HCT116 (cell line): ENCODE measurements around the gene ELP5. TPM values are rescaled to one million over a fixed set of nuclear protein-coding genes. Genes with fewer than 3 reads are reported as not detected.

Experiments
- ATAC-seq: fragments of 200-7000 bp; cut with Tn5 transposase; 2 replicates; pipeline ENCODE4 v1.9.1; 2020; ENCODE audit warnings: mild to moderate bottlenecking, moderate library complexity
- BruUV-seq: library from RNA; stranded (reverse); fragments of 400-500 nt; replicated peaks from 2 replicates; lab custom pipeline; 2021; lab: Mats Ljungman, UMichigan
- CTCF ChIA-PET: fragments of 300-600 bp; sonication (Branson Sonifier 250); formaldehyde crosslinking; loops from one replicate; lab custom pipeline; 2021; ENCODE audit warnings: antibody characterized with exemption; lab: Charles Lee
- POLR2A ChIA-PET: fragments of 300-600, 350-600 bp; sonication (Branson Sonifier 250); formaldehyde crosslinking; loops from one replicate; lab custom pipeline; 2021; ENCODE audit warnings: antibody characterized with exemption; lab: Charles Lee
- RAD21 ChIA-PET, 2 experiments: fragments of 300-600 bp; sonication (Branson Sonifier 250); formaldehyde crosslinking; loops; one replicate each; lab custom pipeline; 2023; ENCODE audit warnings: low total read pairs in 2 of 2; ENCODE audit not compliant: uncharacterized antibody in 2 of 2, unreplicated experiment in 2 of 2, low non-redundant PET in 1 of 2; lab: Charles Lee
- DNase-seq: peaks from one replicate; pipeline ENCODE4 v3.0.0-alpha.2; 2010; ENCODE audit warnings: low read depth, low spot score
- H2AFZ ChIP-seq: fragments of 200-600 bp; shearing (Covaris generic), sonication (generic); 2 replicates; pipeline ENCODE4 v1.6.1; 2017; ENCODE audit warnings: low read depth, mixed run types, mixed read lengths, antibody characterized with exemption, low read length; ENCODE audit not compliant: poor library complexity, severe bottlenecking
- H3K27ac ChIP-seq: 2 replicates; pipeline ENCODE4 v1.5.1; 2012; ENCODE audit warnings: low read depth, low read length
- H3K27me3 ChIP-seq: fragments of 200-600 bp; sonication (generic); 2 replicates; pipeline ENCODE4 v1.6.1; 2016; ENCODE audit warnings: mixed run types, low read length, mixed read lengths; ENCODE audit not compliant: insufficient read depth
- H3K36me3 ChIP-seq, 2 experiments: fragments of 200-500 bp in 1 of 2; fragments of 200-600 bp in 1 of 2; sonication (Bioruptor generic) in 1 of 2; sonication (generic) in 1 of 2; 2 replicates each; pipeline versions ENCODE4 v1.5.1 to v1.6.1; 2014 to 2016; ENCODE audit warnings: low read length in 2 of 2, inconsistent platforms in 1 of 2, mixed read lengths in 1 of 2, mixed run types in 1 of 2; ENCODE audit not compliant: insufficient read depth in 2 of 2, control insufficient read depth in 1 of 2
- H3K4me1 ChIP-seq, 2 experiments: fragments of 200-600 bp in 1 of 2; sonication (generic) in 1 of 2; 2 replicates each; pipeline versions ENCODE4 v1.5.1 to v1.6.1; 2012 to 2017; ENCODE audit warnings: low read length in 2 of 2, inconsistent platforms in 1 of 2, mild to moderate bottlenecking in 1 of 2, mixed read lengths in 1 of 2, mixed run types in 1 of 2, moderate library complexity in 1 of 2; ENCODE audit not compliant: insufficient read depth in 2 of 2, control insufficient read depth in 1 of 2
- H3K4me2 ChIP-seq: fragments of 200-600 bp; sonication (generic); 2 replicates; pipeline ENCODE4 v1.6.1; 2017; ENCODE audit warnings: mixed run types, low read length, mixed read lengths
- H3K4me3 ChIP-seq, 2 experiments: fragments of 200-600 bp in 1 of 2; sonication (generic) in 1 of 2; replicated peaks in 1 of 2; 2 replicates each; pipeline ENCODE4 v1.5.1; 2011 to 2016; ENCODE audit warnings: low read length in 2 of 2, control low read depth in 1 of 2, low read depth in 1 of 2, mild to moderate bottlenecking in 1 of 2, mixed read lengths in 1 of 2, mixed run types in 1 of 2
- H3K79me2 ChIP-seq: fragments of 200-600 bp; sonication (generic); 2 replicates; pipeline ENCODE4 v1.6.1; 2017; ENCODE audit warnings: mild to moderate bottlenecking, mixed run types, low read length, moderate library complexity, mixed read lengths; ENCODE audit not compliant: insufficient read depth
- H3K9ac ChIP-seq: fragments of 200-600 bp; sonication (generic); 2 replicates; pipeline ENCODE4 v1.6.1; 2016; ENCODE audit warnings: low read length, mixed read lengths
- H3K9me2 ChIP-seq: fragments of 200-600 bp; sonication (generic), shearing (Covaris generic); 2 replicates; pipeline ENCODE4 v1.6.1; 2017; ENCODE audit warnings: mixed run types, mild to moderate bottlenecking, moderate library complexity; ENCODE audit not compliant: insufficient read depth
- H3K9me3 ChIP-seq, 2 experiments: fragments of 200-500 bp in 1 of 2; fragments of 200-600 bp in 1 of 2; sonication (Bioruptor generic) in 1 of 2; sonication (generic) in 1 of 2; 2 replicates each; pipeline ENCODE4 v1.6.1; 2014 to 2017; ENCODE audit warnings: low read length in 2 of 2, mixed read lengths in 2 of 2, inconsistent platforms in 1 of 2, low read depth in 1 of 2, mild to moderate bottlenecking in 1 of 2, mixed run types in 1 of 2, moderate library complexity in 1 of 2; ENCODE audit not compliant: control insufficient read depth in 1 of 2, insufficient read depth in 1 of 2
- H4K20me1 ChIP-seq: fragments of 200-600 bp; sonication (generic), shearing (Covaris generic); 2 replicates; pipeline ENCODE4 v1.6.1; 2017; ENCODE audit warnings: mixed run types, mild to moderate bottlenecking, moderate library complexity; ENCODE audit not compliant: insufficient read depth
- ATF3 ChIP-seq: IDR thresholded peaks from 2 replicates; pipeline ENCODE4 v1.6.1; 2012
- CBX3 ChIP-seq: IDR thresholded peaks from 2 replicates; pipeline ENCODE4 v1.6.1; 2012; ENCODE audit warnings: low read depth
- CEBPB ChIP-seq: IDR thresholded peaks from 2 replicates; pipeline ENCODE4 v1.6.1; 2012; ENCODE audit warnings: low read depth
- CTCF ChIP-seq, 3 experiments: fragments of 200-600 bp in 1 of 3; sonication (generic) in 1 of 3; IDR thresholded peaks in 2 of 3; conservative IDR thresholded peaks in 1 of 3; 2 replicates each; pipeline ENCODE4 v1.5.1; 2012 to 2017; ENCODE audit warnings: low read depth in 2 of 3, low read length in 2 of 3, antibody characterized with exemption in 1 of 3, borderline replicate concordance in 1 of 3, control low read depth in 1 of 3, mild to moderate bottlenecking in 1 of 3, mixed read lengths in 1 of 3, mixed run types in 1 of 3, moderate library complexity in 1 of 3; ENCODE audit not compliant: insufficient read depth in 1 of 3
- EZH2 ChIP-seq: fragments of 200-600 bp; sonication (generic); IDR thresholded peaks from 2 replicates; pipeline ENCODE4 v1.6.1; 2017; ENCODE audit warnings: antibody characterized with exemption, mixed run types
- EZH2phosphoT487 ChIP-seq: fragments of 200-600 bp; IDR thresholded peaks from 2 replicates; pipeline ENCODE4 v1.6.1; 2018; ENCODE audit warnings: antibody characterized with exemption, borderline replicate concordance
- JUND ChIP-seq: IDR thresholded peaks from 2 replicates; pipeline ENCODE4 v1.6.1; 2012
- MAX ChIP-seq: IDR thresholded peaks from 2 replicates; pipeline ENCODE4 v1.6.1; 2012
- POLR2A ChIP-seq: IDR thresholded peaks from 2 replicates; pipeline ENCODE4 v1.7.0; 2011; ENCODE audit warnings: borderline replicate concordance; ENCODE audit not compliant: insufficient read depth, insufficient read length; ENCODE audit errors: extremely low read depth
- POLR2AphosphoS5 ChIP-seq: IDR thresholded peaks from 2 replicates; pipeline ENCODE4 v1.6.1; 2011; ENCODE audit warnings: mild to moderate bottlenecking, low read depth, low read length, moderate library complexity
- RAD21 ChIP-seq: IDR thresholded peaks from 2 replicates; pipeline ENCODE4 v1.6.1; 2012; ENCODE audit warnings: low read depth, mild to moderate bottlenecking
- SIN3A ChIP-seq: IDR thresholded peaks from 2 replicates; pipeline ENCODE4 v1.6.1; 2012; ENCODE audit warnings: low read depth
- TCF7L2 ChIP-seq: IDR thresholded peaks from 2 replicates; pipeline ENCODE4 v1.7.0; 2011; ENCODE audit warnings: borderline replicate concordance, inconsistent platforms; ENCODE audit not compliant: insufficient read depth, insufficient read length; ENCODE audit errors: extremely low read depth
- YY1 ChIP-seq: IDR thresholded peaks from 2 replicates; pipeline ENCODE4 v1.6.1; 2011; ENCODE audit warnings: low read length, low read depth, moderate library complexity, mild to moderate bottlenecking; ENCODE audit not compliant: insufficient replicate concordance; ENCODE audit errors: extremely low read depth
- ZFX ChIP-seq: fragments of 450-650 bp; IDR thresholded peaks from 2 replicates; pipeline ENCODE4 v1.6.1; 2017
- intact Hi-C: fragments of 100-400 bp; cut with micrococcal nuclease; formaldehyde crosslinking; loops from 2 replicates; pipeline ENCODE4 v1.10.0; 2022
- total RNA-seq: library from RNA; stranded (reverse); gene quantifications from one replicate; pipeline ENCODE4 v1.2.1, GENCODE V29; 2021; ENCODE audit not compliant: unreplicated experiment

ELP5 gene
- total RNA-seq, 1 experiment from 2014 or later = 81.7 TPM

- TF ChIP-seq YY1 = no peak
- TF ChIP-seq, all 23 proteins: peak for 2
Observed at GRCh38 chr17:7295230-7296180, 43.5 kb downstream of the ELP5 start (continued).

- H3K79me2 ChIP-seq = no peaks in the 10 kb centered on the region
- ChIA-PET CTCF (interaction anchor here (0.6 to 2.1 kb wide), 19 partner anchors 9 to 275 kb away, joined by 3 to 38 read pairs (median 5); partner anchors contain the start of genes ACADVL, DLG4, NEURL4 and PHF23), POLR2A (interaction anchor here (1.1 kb wide), 3 partner anchors 15 to 76 kb away, joined by 5 to 7 read pairs (median 6); partner anchors contain the start of gene SLC2A4), RAD21 (interaction anchor here (0.7 to 1.9 kb wide), 8 partner anchors 15 to 603 kb away, joined by 3 to 17 read pairs (median 5); partner anchors contain the start of gene SLC2A4 (in 2 of the 2))
- peaks cover 17 to 41% of the 10 kb centered on the region in 2 experiments; a peak in 3 of 4 replicates for H3K4me1 ChIP-seq
- intact Hi-C loops = loop anchor here (1.0 to 5.0 kb wide), 4 partner anchors 16 to 249 kb away; partner anchors contain the start of gene CLDN7
- peak overlapping the region; percentile 70 for H3K4me2 ChIP-seq
- TF ChIP-seq CEBPB (no peak), JUND (no peak), ZFX (no peak), YY1 (peak; percentile 14), POLR2AphosphoS5 (0 out of 2 replicates have a peak, but pooled peaks have one; percentile 21), EZH2 (no peak), ATF3 (no peak), EZH2phosphoT487 (no peak), POLR2A (no peak), TCF7L2 (peak; percentile 45), RAD21 (peak; percentile 97), MAX (peak; percentile 97), SIN3A (no peak), CBX3 (peak; percentile 38; the same call in 1 of the 2 replicates), CTCF (IDR thresholded peaks at IDR 0.05 in 2 of 3, conservative IDR thresholded peaks at IDR 0.05 in 1 of 3; ENCODE audit: borderline replicate concordance in 1 of 3, insufficient read depth in 1 of 3, low read depth in 2 of 3, low read length in 2 of 3) (peak; percentile 91 to 94 (median 93))
- H3K9me2 ChIP-seq = no peaks in the 10 kb centered on the region
- peak overlapping the region; percentile 51 for H3K9ac ChIP-seq
- peak overlapping the region; percentile 37 for H3K27ac ChIP-seq
- peak overlapping the region; percentile 95 for H2AFZ ChIP-seq
- H3K36me3 ChIP-seq = no peaks in the 10 kb centered on the region
- no peaks in the 10 kb centered on the region for H3K9me3 ChIP-seq
- peak; percentile 66 for DNase-seq
- H3K4me3 ChIP-seq = peak overlapping the region; percentile 25 to 33
- peak; percentile 77 for ATAC-seq
- H4K20me1 ChIP-seq = no peaks in the 10 kb centered on the region
- no peaks in the 10 kb centered on the region for H3K27me3 ChIP-seq
- BruUV-seq = no TSS peak
Observed at GRCh38 chr17:7296189-7296861, 44.3 kb downstream of the ELP5 start.
